Activated T-cell treated with anti-CD3 and anti-CD28 coated beads for 1 hour (primary cell): ENCODE results near the gene SBK2.
"Not testable (repeated sequence)": the region's sequence is repeated elsewhere in the genome, so short reads cannot be mapped to it uniquely, and the experiment has no call there.

Source experiments
- DNase-seq: peaks from one replicate; pipeline ENCODE4 v3.0.0-alpha.2; 2020; ENCODE audit warnings: low read depth

Gene SBK2

DNA sequence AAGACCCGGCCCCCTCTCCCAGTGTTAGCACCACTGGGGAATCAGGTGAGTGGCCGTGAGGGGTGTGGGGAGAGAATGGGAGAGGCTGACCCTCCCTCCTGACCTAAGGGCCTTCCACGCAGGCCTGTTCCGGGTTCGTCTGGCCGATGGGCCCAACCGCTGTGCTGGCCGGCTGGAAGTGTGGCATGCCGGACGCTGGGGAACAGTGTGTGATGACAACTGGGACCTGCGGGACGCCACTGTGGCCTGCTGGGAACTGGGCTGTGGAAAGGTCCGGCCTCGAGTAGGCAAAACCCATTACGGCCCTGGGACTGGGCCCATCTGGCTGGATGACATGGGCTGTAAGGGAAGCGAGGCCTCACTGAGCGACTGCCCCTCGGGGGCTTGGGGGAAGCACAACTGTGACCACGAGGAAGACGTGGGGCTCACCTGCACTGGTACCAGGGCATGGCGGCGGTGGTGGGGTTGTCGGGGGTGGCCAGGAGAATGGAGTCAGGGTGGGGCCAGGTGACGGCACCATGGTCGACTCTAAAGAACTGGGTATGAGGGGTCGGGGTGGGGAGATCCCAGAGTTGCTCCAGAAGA is 36.5 kb downstream of the SBK2 start:
- DNase-seq, result no peak

- no peak for DNase-seq
These were observed 38.6 kb downstream of the SBK2 start for GRCh38 chr19:55498246-55498840.

- DNase-seq, result no peak
These were observed 39.2 kb downstream of the SBK2 start for GRCh38 chr19:55497763-55498162.

- not testable (repeated sequence) for DNase-seq
These were observed 40.1 kb downstream of the SBK2 start for GRCh38 chr19:55496820-55497219.

GRCh38 chr19:55495646-55496349 is 41.1 kb downstream of the SBK2 start:
- DNase-seq, result no peak

DNA sequence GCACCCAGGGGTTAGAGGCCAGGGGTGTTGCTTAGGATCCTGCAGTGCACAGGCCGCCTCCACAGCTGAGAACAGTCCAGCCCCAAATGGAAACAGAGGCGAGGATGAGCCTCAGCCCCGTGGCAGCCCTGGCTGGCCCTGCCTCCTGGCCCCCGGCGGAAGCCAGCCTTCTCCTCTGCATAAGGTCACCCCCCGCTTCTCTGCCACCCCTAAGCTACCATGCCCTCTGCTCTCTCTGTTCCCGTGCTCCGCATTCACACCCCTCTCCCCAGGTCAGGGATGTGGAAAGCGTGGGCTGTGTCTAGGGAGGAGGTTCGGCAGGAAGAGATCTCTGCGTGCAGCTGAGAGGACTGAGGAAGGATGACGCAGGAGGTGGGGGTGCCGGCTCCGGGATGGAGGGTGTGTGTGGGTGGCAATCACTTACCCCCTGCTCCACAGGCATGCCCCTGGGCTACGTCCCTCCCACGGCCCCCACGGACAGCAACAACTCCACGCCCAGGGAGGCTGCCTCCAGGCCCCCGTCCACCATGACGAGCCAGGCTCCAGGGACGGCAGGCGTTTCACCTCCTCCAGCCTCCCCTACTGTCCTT is 42.7 kb downstream of the SBK2 start:
- DNase-seq, result no peak

DNA sequence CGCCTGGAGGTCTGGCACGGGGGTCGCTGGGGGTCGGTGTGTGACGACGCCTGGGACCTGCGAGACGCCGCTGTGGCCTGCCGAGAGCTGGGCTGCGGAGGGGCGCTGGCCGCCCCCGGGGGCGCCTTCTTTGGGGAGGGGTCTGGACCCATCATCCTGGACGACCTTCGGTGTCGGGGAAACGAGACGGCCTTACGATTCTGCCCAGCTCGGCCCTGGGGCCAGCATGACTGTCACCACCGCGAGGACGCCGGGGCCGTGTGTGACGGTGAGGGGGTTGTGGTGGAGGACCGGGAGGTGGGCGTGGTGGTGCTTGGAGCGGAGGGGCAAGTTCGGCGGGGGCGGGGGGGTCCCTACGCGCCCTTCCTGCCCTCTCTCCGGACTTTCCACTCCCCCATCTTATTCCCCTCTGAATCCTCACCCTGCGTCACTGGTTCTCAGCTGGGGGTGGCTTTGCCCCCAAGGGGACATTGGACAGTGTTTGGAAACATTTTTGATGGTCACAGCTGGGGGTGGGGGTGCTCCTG is 43.2 kb downstream of the SBK2 start:
- DNase-seq, result no peak

DNA sequence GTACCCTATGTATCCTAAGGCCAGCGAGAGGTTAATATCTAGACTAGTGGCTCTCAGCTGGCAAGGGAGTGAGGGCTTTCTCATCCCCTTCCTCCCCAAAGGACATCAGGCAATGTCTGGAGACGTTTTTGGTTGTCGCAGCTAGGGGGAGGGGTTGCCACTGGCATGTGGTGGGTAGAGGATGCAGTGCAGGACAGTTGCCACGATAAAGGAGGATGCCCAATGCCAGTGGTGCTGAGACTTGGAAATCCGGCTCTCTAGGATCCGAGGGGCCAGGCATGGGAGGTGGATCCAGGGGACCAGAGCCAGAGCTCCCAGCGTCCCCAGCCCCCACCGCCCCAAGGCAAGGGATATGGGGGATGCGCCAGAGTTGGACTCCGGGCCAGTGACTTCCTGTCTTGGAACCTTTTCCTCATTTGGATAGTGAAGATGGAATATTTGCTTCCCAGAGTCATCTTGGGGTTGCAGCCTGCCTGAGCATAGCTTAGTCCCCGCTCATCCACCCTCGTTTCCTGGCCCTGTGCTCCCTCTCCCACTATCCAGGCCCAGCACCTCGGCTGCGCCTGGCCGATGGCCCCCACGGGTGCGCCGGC is 43.8 kb downstream of the SBK2 start:
- DNase-seq, result no peak

DNA sequence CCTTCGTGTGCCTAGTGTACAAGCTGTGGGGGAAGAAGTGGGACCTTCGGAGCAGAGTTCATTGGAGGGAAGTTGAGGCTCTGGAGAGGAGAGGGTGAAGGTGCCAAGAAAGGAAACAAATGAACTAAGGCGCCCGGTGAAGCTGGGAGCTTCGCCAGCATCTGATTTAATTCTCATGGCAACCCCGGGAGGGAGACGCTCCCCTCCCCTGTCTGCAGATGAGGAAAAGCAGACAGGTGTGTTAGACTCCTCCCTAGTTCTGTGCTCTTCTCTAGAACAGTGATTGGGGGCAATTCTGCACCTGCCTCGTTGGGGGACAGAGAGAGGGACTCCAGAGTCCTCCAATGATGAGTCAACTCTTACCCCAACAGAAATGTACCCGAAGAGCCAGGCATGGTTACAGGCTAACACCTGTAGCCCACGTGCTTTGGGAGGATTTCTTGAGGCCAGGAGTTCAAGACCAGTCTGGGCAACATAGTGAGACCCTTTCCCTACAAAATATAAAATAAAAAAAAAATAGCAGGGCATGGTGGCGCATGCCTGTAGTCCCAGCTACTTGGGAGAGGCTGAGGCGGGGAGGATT is 44.5 kb downstream of the SBK2 start:
- no peak for DNase-seq

DNA sequence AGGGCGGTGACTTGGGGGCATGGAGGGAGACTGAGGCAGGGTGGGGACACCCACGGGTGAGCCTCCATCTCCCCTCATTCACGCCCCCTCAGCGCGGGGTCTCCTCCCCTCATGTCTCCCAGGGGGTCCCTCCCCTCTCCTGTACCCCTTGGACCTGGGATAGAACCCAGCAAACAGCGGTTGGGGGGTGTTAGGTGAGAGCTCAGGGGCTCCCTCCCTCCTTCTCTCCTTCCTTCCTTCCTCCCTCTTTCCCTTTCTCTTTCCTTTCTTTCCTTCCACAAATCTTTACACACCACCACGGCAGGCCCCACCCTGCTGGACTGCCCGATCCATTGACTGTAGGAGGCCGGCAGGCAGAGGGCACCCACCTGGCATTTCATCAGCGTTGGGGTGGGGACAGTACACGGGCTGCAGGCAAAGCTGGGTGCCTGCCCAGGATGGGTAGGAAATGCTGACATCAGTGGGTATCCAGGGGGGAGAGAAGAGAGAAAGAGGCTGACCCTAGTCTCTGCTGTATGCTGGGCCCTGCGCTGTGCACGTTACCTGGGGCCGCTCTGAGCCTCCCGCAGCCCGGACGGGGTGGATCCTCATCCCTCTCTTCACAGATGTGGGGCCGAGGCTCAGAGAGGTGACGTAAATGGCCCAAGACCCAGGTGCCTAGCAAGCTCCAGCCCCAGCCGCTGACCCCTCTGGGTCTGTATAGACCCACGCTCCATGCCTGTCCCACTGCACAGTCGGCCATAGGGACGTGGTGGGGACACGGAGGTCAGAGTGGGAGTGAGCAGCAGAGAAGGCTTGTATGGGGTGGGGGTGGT is 45.2 kb downstream of the SBK2 start:
- DNase-seq, result no peak

DNA sequence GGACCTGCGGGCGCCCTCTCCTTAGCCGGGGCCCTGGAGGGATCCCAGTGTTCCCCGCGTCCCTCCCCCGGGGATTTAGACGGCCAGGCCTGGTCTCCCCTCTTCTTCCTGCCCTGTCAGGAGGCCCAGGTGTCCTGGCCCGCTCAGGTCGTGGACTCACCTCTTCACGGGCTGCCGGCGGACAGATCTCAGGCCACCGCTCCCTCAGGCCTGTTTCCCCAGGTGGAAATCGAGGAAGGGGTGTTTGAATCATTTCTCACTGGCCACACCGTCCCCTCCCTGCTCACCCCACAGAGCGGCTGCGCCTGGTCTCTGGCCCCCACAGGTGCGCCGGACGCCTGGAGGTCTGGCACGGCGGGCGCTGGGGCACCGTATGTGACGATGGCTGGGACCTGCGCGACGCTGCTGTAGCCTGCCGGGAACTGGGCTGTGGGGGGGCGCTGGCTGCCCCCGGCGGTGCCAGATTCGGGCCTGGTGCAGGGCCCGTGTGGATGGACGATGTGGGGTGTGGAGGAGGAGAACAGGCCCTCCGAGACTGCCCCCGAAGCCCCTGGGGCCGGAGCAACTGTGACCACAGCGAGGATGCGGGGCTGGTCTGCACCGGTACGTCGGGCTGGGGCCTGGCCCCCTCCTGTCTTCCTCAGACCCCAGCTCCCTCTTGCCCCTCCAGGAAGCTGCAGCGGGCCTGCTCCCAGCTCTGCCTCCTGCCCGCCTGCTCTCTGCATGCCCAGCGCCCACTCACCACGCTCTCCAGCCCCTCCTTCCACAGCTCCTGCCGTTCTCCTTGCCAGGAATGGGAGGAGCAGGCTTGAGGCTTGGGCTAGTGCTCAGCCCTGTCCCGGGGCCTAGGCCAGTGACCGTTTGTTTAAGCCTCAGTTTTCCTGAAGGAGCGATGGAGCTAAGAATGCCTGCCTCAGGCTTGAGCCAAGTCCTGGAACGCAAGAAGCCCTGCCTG is 46.2 kb downstream of the SBK2 start:
- DNase-seq, result no peak

- no peak for DNase-seq
These were observed 47.0 kb downstream of the SBK2 start for GRCh38 chr19:55489711-55490477.

- no peak for DNase-seq
These were observed 47.8 kb downstream of the SBK2 start for GRCh38 chr19:55488986-55489710.

- no peak for DNase-seq
These were observed 48.8 kb downstream of the SBK2 start, which contains the start of gene SSC5D for GRCh38 chr19:55487924-55488687. TSS of gene SSC5D (plus strand) at chr19:55488436. CDS start at chr19:55488590, 154 bp downstream.

DNA sequence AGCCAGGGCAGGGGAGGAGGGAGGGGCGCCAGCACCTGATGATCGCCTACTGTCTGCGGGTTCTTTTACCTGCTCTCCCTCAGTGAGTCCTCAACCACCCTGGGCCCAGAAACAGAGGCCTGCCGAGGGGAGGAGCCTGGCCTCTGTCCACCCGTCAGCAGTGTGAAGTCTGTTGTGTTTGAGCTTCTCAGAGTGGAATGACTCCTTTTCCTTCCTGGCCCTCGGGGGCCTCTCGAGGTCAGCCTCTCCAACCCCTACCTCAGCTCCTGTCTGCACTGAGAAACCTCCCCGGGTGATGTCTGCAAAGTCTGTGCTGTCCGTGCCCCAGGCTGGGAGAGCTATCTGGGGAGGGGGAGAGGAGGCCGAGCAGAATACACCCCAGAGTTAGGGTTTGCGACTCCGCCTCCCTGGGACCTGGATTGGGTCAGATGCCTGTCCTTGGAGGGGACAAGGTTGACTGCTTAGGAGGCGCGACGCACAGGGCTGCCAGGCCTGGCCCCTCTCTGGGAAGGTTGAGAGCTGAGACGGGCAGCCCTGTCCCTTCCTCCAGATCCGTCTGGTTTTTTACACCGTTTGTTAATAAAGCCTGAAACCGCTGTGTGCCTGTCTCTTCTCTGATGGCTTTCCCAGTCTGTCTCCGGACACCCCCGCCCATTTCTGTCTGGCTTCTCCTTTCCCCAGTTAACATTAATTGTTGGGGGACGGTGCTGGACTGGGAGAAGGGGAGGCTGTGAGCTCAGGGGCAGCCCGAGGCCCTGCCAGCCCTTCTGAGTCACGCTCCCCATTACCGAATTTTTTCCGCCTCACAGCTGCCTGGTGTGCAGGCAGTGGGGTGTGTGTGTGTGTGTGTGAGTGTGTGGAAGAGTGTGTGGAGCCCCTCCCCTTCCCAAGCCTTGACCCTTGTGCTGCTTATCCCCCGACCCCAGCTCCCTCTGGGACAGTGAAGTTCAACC is 49.7 kb downstream of the SBK2 start:
- no peak for DNase-seq
